HepG2 (cell line): ENCODE measurements around the gene ANKIB1. TPM values are rescaled to one million over a fixed set of nuclear protein-coding genes. Genes with fewer than 3 reads are reported as not detected.

ENCODE experiments used
- ATAC-seq: fragments of 200-7000 bp; cut with Tn5 transposase; 3 replicates; pipeline ENCODE4 v1.9.1; 2020; ENCODE audit warnings: mild to moderate bottlenecking, moderate library complexity
- BruUV-seq: library from RNA; stranded (reverse); fragments of 400-500 nt; replicated peaks from 2 replicates; lab custom pipeline; 2021; lab: Mats Ljungman, UMichigan
- CTCF ChIA-PET: fragments of 300-600 bp; formaldehyde crosslinking; extraction: SDS; loops from one replicate; lab custom pipeline; 2021; ENCODE audit warnings: low total read pairs, inconsistent platforms, low intra/inter-chr PET ratio; lab: Yijun Ruan, JAX
- POLR2A ChIA-PET: fragments of 350-600 bp; sonication (Branson Sonifier 250); formaldehyde crosslinking; loops from one replicate; lab custom pipeline; 2020; ENCODE audit warnings: antibody characterized with exemption, inconsistent platforms; lab: Yijun Ruan, JAX
- DNase-seq: peaks from one replicate; pipeline ENCODE4 v3.0.0-alpha.2; 2015; ENCODE audit warnings: low spot score
- FAIRE-seq: peaks from 3 replicates; lab custom pipeline; 2011; peaks lifted over from hg19 to GRCh38; lab: Jason Lieb, UNC
- H2AFZ ChIP-seq: one replicate; pipeline ENCODE4 v1.6.1; 2011; ENCODE audit warnings: low read length, inconsistent platforms
- H3K27ac ChIP-seq: fragments of 300-600 bp; 3 replicates; pipeline ENCODE4 v1.8.0; 2011; ENCODE audit warnings: mixed run types, mild to moderate bottlenecking, mixed read lengths, low read length, inconsistent platforms; ENCODE audit not compliant: insufficient read depth; ENCODE audit errors: extremely low read length
- H3K27me3 ChIP-seq, 2 experiments: fragments of 200-600 bp in 1 of 2; 2 replicates in 1 of 2; 3 replicates in 1 of 2; pipeline versions ENCODE4 v1.6.0 to v1.8.0; 2011; ENCODE audit warnings: low read length in 2 of 2, mild to moderate bottlenecking in 2 of 2, moderate library complexity in 2 of 2, inconsistent platforms in 1 of 2; ENCODE audit not compliant: insufficient read depth in 2 of 2, control insufficient read depth in 1 of 2
- H3K36me3 ChIP-seq, 2 experiments: fragments of 200-600 bp in 1 of 2; replicated peaks in 1 of 2; 2 replicates in 1 of 2; 3 replicates in 1 of 2; pipeline versions ENCODE4 v1.5.1 to v1.8.0; 2011; ENCODE audit warnings: low read length in 2 of 2, inconsistent platforms in 1 of 2; ENCODE audit not compliant: insufficient read depth in 2 of 2, control insufficient read depth in 1 of 2
- H3K4me1 ChIP-seq: 2 replicates; pipeline ENCODE4 v1.5.1; 2012; ENCODE audit warnings: low read length, inconsistent platforms; ENCODE audit not compliant: insufficient read depth
- H3K4me2 ChIP-seq: 2 replicates; pipeline ENCODE4 v1.6.0; 2011; ENCODE audit warnings: low read depth, low read length, inconsistent platforms
- H3K4me3 ChIP-seq, 3 experiments: fragments of 200-600 bp in 1 of 3; sonication (generic), shearing (Covaris generic) in 1 of 3; replicated peaks in 1 of 3; 2 replicates each; pipeline ENCODE4 v1.5.1; 2011 to 2016; ENCODE audit warnings: low read length in 3 of 3, inconsistent platforms in 2 of 3, low read depth in 2 of 3, mild to moderate bottlenecking in 2 of 3, control low read depth in 1 of 3, mixed read lengths in 1 of 3; ENCODE audit not compliant: insufficient read depth in 1 of 3
- H3K79me2 ChIP-seq: one replicate; pipeline ENCODE4 v1.6.1; 2011; ENCODE audit warnings: low read length, inconsistent platforms; ENCODE audit not compliant: insufficient read depth
- H3K9ac ChIP-seq: 2 replicates; pipeline ENCODE4 v1.6.0; 2011; ENCODE audit warnings: mild to moderate bottlenecking, low read depth, low read length, inconsistent platforms; ENCODE audit not compliant: insufficient read depth
- H3K9me3 ChIP-seq: 2 replicates; pipeline ENCODE4 v1.5.1; 2012; ENCODE audit warnings: mild to moderate bottlenecking, low read length
- H4K20me1 ChIP-seq: 2 replicates; pipeline ENCODE4 v1.6.0; 2011; ENCODE audit warnings: inconsistent platforms, mild to moderate bottlenecking, low read length, moderate library complexity; ENCODE audit not compliant: insufficient read depth
- ADNP ChIP-seq: sonication (generic); formaldehyde crosslinking; IDR thresholded peaks from 2 replicates; pipeline ENCODE4 v1.4.0; 2020; ENCODE audit warnings: missing genetic modification reagents
- ATF4 ChIP-seq, 2 experiments: fragments of 450-650 bp in 1 of 2; sonication (generic) in 1 of 2; formaldehyde crosslinking; IDR thresholded peaks; 2 replicates each; pipeline versions ENCODE4 v1.5.0 to v1.8.0; 2020 to 2022; ENCODE audit warnings: mild to moderate bottlenecking in 1 of 2, missing genetic modification reagents in 1 of 2
- CCDC6 ChIP-seq: sonication (generic); formaldehyde crosslinking; IDR thresholded peaks from 2 replicates; pipeline ENCODE4 v1.8.1; 2022; ENCODE audit warnings: mild to moderate bottlenecking, missing genetic modification reagents, moderate library complexity
- FOXJ3 ChIP-seq: sonication (generic); formaldehyde crosslinking; IDR thresholded peaks from 2 replicates; pipeline ENCODE4 v1.4.0; 2020; ENCODE audit warnings: missing genetic modification reagents, mild to moderate bottlenecking, borderline replicate concordance
- GATAD2A ChIP-seq: IDR thresholded peaks from 2 replicates; pipeline ENCODE4 v1.6.1; 2016
- HOMEZ ChIP-seq: IDR thresholded peaks from 2 replicates; pipeline ENCODE4 v1.6.1; 2016; ENCODE audit warnings: low read depth
- JARID2 ChIP-seq: sonication (generic); formaldehyde crosslinking; IDR thresholded peaks from 2 replicates; pipeline ENCODE4 v1.8.1; 2023; ENCODE audit warnings: missing genetic modification reagents, inconsistent platforms; ENCODE audit not compliant: insufficient replicate concordance
- KDM1A ChIP-seq: IDR thresholded peaks from 2 replicates; pipeline ENCODE4 v1.6.1; 2016; ENCODE audit warnings: missing compliant biosample characterization
- MLLT10 ChIP-seq: sonication (generic); formaldehyde crosslinking; IDR thresholded peaks from 2 replicates; pipeline ENCODE4 v1.4.0; 2020; ENCODE audit warnings: missing genetic modification reagents
- PAF1 ChIP-seq: IDR thresholded peaks from 2 replicates; pipeline ENCODE4 v1.6.1; 2016; ENCODE audit warnings: missing genetic modification reagents, missing compliant biosample characterization
- RAD51 ChIP-seq: fragments of 450-650 bp; IDR thresholded peaks from 2 replicates; pipeline ENCODE4 v1.6.1; 2016; ENCODE audit warnings: borderline replicate concordance
- SMC3 ChIP-seq: IDR thresholded peaks from 2 replicates; pipeline ENCODE4 v1.6.1; 2011; ENCODE audit warnings: low read length, improper control_type of control experiment
- SNRNP70 ChIP-seq: fragments of 200-400 bp; formaldehyde crosslinking; IDR thresholded peaks from 2 replicates; pipeline ENCODE4 v1.6.1; 2017; ENCODE audit warnings: mild to moderate bottlenecking, low read depth, low read length, moderate library complexity
- ZBTB43 ChIP-seq: sonication (generic); formaldehyde crosslinking; conservative IDR thresholded peaks from 2 replicates; pipeline ENCODE4 v1.4.0; 2020; ENCODE audit warnings: missing genetic modification reagents
- ZNF138 ChIP-seq: sonication (generic); formaldehyde crosslinking; IDR thresholded peaks from 2 replicates; pipeline ENCODE4 v1.5.0; 2020; ENCODE audit warnings: mild to moderate bottlenecking, low read depth, missing genetic modification reagents
- ZNF232 ChIP-seq: sonication (generic); formaldehyde crosslinking; IDR thresholded peaks from 2 replicates; pipeline ENCODE4 v1.4.0; 2020; ENCODE audit warnings: missing genetic modification reagents, borderline replicate concordance
- ZNF337 ChIP-seq: sonication (generic); formaldehyde crosslinking; IDR thresholded peaks from 2 replicates; pipeline ENCODE4 v1.5.1; 2020; ENCODE audit warnings: missing genetic modification reagents, low read depth, mild to moderate bottlenecking, borderline replicate concordance
- ZNF33A ChIP-seq: sonication (generic); formaldehyde crosslinking; IDR thresholded peaks from 2 replicates; pipeline ENCODE4 v1.5.1; 2020; ENCODE audit warnings: missing genetic modification reagents, mild to moderate bottlenecking, moderate library complexity, borderline replicate concordance
- ZSCAN9 ChIP-seq: IDR thresholded peaks from 2 replicates; pipeline ENCODE4 v1.6.1; 2016; ENCODE audit warnings: borderline replicate concordance
- WGBS: methylation state at CpG from one replicate; pipeline ENCODE4 v1.1.6; 2017; ENCODE audit warnings: low lambda C conversion rate; 5-methylcytosine and 5-hydroxymethylcytosine counted together
- in situ Hi-C: cut with HindIII; loops from 2 replicates; pipeline ENCODE4 v1.10.0; 2017; ENCODE audit warnings: low pct_unique_long_range_greater_than_20kb; ENCODE audit not compliant: extremely low pct_ligation_motif_present
- intact Hi-C: fragments of 100-400 bp; cut with micrococcal nuclease; formaldehyde crosslinking; loops from one replicate; pipeline ENCODE4 v1.10.0; 2022; ENCODE audit not compliant: unreplicated experiment
- polyA plus RNA-seq, 8 experiments: library from polyadenylated mRNA; depleted of rRNA in 3 of 8; stranded (reverse) in 7 of 8; unstranded in 1 of 8; fragments of >200 nt; fragmentation: Illumina TruSeq in 4 of 8; extraction: Trizol in 4 of 8; gene quantifications; 2 replicates each; pipeline versions ENCODE4 v1.2.1 to v1.2.3, GENCODE V29; 2011 to 2016; ENCODE audit warnings: low read depth in 4 of 8, missing spikeins in 1 of 8, mixed read lengths in 1 of 8; ENCODE audit not compliant: insufficient read depth in 1 of 8
- total RNA-seq, 5 experiments: library from RNA; depleted of rRNA; stranded (reverse); fragments of >200 nt; fragmentation: Illumina TruSeq; extraction: Trizol; gene quantifications; 2 replicates each; pipeline ENCODE4 v1.2.3, GENCODE V29; 2016; ENCODE audit warnings: low read depth in 1 of 5

Gene ANKIB1
- total and polyA plus RNA-seq, 2 of the 13 experiments (the other 11 are each of a cell fraction or from before 2014, with no cell fraction given) = 28.7 to 29.6 TPM

- intact Hi-C loops = no loop called here
- no peak overlapping the region for H2AFZ ChIP-seq
- ChIA-PET CTCF (no interaction called here), POLR2A (no interaction called here)
- H3K36me3 ChIP-seq = no peaks in the 10 kb centered on the region
- H3K4me1 ChIP-seq = no peaks in the 10 kb centered on the region
- DNase-seq = no peak
- no peak overlapping the region for H3K4me3 ChIP-seq
- in situ Hi-C loops = no loop called here
- no peaks in the 10 kb centered on the region for H4K20me1 ChIP-seq
- peaks cover 1 to 7% of the 10 kb centered on the region in 2 experiments; a peak in 1 of 5 replicates for H3K27me3 ChIP-seq
- H3K4me2 ChIP-seq = no peak overlapping the region
- H3K9ac ChIP-seq = no peak overlapping the region
- no TSS peak for BruUV-seq
- FAIRE-seq = no peak
- WGBS = 48% methylated on average over 4 of the region's 5 CpGs
- no peak overlapping the region for H3K27ac ChIP-seq
- TF ChIP-seq JARID2 (CRISPR knock-in tag) = no peak
- TF ChIP-seq KDM1A (CRISPR knock-in tag) = no peak
- no peak for TF ChIP-seq MLLT10 (CRISPR knock-in tag)
- TF ChIP-seq SNRNP70 = no peak
- no peak for TF ChIP-seq ZSCAN9
- no peak for TF ChIP-seq RAD51
- no peak for TF ChIP-seq GATAD2A
- no peak for TF ChIP-seq ZNF33A
- no peak for TF ChIP-seq ADNP (CRISPR knock-in tag)
- no peak for TF ChIP-seq ZNF232
- H3K9me3 ChIP-seq = no peaks in the 10 kb centered on the region
- ATAC-seq = no peak
- H3K79me2 ChIP-seq = no peaks in the 10 kb centered on the region
Observed at GRCh38 chr7:92413550-92413949, 167.8 kb downstream of the ANKIB1 start.

GRCh38 chr7:92415225-92415624 is 169.5 kb downstream of the ANKIB1 start:
- Histone ChIP-seq H3K27me3 (peaks cover 1 to 7% of the 10 kb centered on the region in 2 experiments; a peak in 1 of 5 replicates), H3K4me1 (no peaks in the 10 kb centered on the region), H3K36me3 (no peaks in the 10 kb centered on the region), H3K9ac (no peak overlapping the region), H3K27ac (no peak overlapping the region), H3K4me2 (no peak overlapping the region), H4K20me1 (no peaks in the 10 kb centered on the region), H2AFZ (no peak overlapping the region), H3K79me2 (no peaks in the 10 kb centered on the region), H3K9me3 (no peaks in the 10 kb centered on the region), H3K4me3 (no peak overlapping the region)
- BruUV-seq = no TSS peak
- no peak for FAIRE-seq
- peak; percentile 43; the same call in 1 of the 3 replicates for ATAC-seq
- CTCF ChIA-PET = no interaction called here
- POLR2A ChIA-PET = no interaction called here
- 24% methylated on average over 5 of the region's 5 CpGs for WGBS
- intact Hi-C loops = no loop called here
- no peak for DNase-seq
- in situ Hi-C loops = no loop called here
- no peak for TF ChIP-seq PAF1
- no peak for TF ChIP-seq ZNF138 (CRISPR knock-in tag)
- no peak for TF ChIP-seq SMC3
- TF ChIP-seq ZNF337 = no peak
- no peak for TF ChIP-seq CCDC6 (CRISPR knock-in tag)
- TF ChIP-seq ATF4 (CRISPR knock-in tag; IDR thresholded peaks at IDR 0.05) = no peak
- no peak for TF ChIP-seq HOMEZ (CRISPR knock-in tag)
- TF ChIP-seq ZBTB43 (CRISPR knock-in tag) = no peak
- TF ChIP-seq FOXJ3 (CRISPR knock-in tag) = no peak
